HG03097 (cell line): ENCODE results near the gene IRF4.

ENCODE experiments used
- ATAC-seq: cut with Tn5 transposase; IDR thresholded peaks from one replicate; pipeline ENCODE4 v1.9.1; 2021; ENCODE audit not compliant: unreplicated experiment, low FRiP score

IRF4 gene

DNA sequence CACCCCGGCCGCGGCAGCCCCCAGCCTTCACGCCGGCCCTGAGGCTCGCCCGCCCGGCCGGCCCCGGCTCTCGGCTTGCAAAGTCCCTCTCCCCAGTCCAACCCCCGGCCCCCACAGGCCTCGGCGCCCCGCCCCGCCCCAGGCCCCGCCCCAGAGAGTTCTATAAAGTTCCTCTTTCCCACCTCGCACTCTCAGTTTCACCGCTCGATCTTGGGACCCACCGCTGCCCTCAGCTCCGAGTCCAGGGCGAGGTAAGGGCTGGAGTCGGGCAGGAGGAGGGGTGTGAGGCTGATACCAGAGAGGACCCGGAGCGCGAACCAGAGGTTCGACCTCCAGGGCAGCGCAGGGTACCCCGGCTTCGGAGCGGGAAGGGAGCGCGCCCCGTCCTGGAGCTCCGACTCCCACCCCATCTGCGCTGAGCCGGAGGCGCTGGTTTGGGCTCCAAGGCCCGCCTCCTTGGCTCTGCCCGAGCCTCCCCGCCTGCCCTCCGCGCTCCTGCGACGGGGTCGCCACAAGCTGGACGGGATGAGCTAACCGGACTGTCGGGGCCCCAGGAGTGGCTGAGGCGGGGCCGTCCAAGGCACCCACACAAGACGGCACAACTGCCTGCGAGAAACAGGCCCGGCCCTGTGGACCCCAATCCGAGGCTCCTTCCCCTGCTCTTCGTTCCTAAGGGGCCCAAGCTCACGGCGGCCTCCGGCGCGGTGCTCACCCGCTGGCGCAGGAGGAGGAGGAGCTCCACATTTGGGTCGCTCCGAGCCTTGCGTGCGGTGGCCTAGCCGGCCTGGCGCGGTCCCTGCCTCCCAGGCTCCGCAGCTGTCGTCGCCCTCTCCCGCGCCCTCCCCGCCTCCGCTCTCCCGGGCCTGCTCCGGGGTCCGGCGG, at the start of gene IRF4:
IRF4 (plus strand) TSS at position 194 of the 882 bp plus-strand sequence. CDS start 1,401 bp downstream, outside the sequence.
- ATAC-seq, result peak; percentile 35

DNA sequence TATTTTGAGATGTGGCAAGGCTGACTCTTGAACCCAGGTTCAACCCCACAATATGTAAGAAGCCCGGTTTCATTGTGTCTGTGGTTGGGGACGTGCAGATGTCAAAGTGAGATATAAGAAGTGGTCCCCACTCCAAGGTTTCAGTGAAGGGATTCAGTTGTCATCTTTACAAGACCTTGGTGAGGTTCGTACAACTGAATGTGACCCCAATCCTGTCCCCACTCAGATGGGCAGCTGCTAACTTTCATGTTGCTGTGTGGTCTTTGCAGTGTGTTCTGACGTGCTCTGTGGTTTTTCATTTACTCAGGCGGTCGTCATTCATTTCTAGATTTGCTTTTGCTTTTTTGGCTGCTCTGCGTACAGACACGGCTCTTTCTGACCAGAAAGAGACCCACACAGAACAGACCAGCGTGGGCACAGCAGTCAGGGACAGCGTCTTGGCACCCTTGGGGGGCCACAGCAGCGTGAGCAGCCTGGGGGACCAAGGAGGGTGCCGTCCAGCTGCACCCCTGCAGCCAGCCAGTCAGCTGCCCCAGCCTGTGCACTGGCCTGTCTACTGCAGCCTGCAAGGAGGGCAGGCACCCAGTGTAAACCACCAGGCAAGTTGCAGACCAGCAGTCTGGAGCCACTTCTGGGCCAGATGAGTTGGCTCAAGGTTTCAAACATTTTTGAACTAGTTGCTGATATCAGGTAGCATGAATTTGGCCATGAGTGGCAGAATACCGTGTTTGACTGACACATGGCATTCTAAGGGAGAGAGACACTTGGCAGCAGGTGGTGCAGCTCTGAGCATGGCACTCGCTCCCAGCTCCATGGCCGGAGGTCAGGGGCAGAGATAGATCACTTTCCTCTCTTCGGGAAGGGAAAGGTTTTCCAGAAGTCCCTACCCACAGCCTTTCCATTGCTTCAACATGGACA, 49.4 kb upstream of the IRF4 start:
- peak; percentile 44 for ATAC-seq

DNA sequence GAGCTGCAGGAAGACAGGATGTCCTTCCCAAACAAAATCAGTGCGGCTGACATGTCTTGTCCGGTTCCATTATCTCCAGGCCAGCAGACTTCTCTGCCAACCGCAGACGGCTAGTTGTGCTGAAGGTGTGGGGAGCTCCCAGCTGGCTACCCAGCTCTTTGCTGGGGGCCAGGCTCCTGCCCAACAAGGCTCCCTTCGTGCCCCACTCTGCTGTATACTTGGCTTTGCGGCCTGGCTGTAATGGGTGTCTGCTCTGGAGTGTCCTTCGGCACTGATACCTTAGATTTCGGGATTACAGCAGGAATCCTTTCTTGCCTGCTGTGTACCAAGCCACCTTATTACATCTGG, 48.7 kb upstream of the IRF4 start:
- no peak for ATAC-seq

DNA sequence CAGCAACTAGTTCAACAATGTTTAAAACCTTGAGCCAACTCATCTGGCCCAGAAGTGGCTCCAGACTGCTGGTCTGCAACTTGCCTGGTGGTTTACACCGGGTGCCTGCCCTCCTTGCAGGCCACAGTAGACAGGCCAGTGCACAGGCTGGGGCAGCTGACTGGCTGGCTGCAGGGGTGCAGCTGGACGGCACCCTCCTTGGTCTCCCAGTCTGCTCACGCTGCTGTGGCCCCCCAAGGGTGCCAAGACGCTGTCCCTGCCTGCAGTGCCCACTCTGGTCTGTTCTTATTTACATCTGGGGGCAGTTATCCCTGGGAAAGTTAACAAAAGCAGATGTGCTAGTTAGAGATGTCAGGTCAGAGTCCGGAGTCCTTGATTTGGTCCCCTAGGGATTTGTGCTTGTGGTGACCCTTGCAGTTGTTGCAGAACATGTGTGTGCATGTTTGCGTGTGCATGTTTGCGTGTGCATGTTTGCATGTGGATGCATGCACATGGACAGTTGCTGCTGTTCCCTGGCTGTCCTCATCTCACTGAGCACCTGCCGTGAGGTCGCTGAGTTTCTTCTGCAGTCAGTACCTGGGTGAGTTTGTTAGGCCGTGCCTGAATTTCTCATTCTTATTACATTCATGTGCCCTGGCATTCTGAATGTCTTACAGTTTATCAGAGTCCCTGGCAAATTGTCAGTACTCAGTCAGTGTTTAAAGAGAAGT, 48.2 kb upstream of the IRF4 start:
- no peak for ATAC-seq

DNA sequence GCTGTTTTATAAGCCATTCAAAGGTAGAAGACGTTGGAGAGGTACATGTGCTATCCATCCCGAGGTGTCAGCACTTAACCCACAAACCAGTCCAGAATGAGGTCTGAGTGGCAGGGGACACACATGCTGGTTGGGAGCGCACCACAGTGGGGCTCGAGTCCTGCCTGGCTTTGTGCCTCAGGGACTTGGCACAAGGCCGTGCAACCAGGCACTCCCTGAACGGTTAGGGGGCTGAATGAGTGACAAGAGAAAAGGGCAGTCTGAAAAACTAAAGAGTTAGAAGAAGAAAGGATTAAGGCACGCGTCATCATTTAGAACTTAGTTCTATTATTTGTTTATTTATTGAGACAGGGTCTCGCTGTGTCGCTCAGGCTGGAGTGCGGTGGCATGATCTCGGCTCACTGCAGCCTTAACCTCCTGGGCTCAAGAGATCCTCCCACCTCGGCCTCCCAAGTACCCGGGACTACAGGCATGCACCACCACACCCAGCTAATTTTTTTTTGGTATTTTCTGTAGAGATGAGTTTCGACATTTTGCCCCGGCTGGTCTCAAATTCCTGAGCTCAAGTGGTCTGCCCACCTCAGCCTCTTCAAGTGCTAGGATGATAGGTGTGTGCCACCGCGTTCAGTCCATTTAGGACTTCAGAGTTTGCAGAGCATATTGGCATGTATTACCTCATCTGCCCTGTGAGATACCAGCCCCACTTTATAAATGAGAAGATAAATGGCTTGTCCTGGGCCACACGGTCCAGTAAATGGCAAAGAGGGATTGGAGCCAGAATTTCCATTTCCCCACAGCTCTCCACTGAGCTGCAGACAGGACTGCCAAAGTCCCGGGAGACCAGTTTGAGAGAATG, 47.4 kb upstream of the IRF4 start:
- ATAC-seq, result no peak

DNA sequence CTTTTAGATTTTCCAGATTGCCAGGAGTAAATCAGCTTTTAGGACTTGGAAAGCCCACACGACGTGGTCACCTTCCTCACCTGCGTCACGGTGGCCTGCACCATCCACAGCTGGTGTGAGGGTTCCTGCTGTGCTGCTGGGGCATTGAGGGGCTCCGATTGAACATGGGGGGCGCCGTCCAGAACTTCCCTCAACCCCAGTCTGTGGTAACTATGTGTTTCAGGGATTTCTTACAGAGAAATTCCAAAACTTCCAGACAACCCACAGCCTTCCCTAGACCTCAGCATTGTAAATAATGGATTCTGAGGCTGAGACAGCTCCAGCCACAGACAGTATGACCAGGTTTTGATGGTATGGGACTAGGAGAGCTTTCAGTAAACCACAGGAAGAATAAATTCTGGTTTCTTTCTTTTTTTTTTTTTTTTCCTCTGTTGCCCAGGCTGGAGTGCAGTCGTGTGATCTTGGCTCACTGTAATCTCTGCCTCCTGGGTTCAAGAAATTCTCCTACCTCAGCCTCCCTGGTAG, 46.7 kb upstream of the IRF4 start:
- no peak for ATAC-seq

DNA sequence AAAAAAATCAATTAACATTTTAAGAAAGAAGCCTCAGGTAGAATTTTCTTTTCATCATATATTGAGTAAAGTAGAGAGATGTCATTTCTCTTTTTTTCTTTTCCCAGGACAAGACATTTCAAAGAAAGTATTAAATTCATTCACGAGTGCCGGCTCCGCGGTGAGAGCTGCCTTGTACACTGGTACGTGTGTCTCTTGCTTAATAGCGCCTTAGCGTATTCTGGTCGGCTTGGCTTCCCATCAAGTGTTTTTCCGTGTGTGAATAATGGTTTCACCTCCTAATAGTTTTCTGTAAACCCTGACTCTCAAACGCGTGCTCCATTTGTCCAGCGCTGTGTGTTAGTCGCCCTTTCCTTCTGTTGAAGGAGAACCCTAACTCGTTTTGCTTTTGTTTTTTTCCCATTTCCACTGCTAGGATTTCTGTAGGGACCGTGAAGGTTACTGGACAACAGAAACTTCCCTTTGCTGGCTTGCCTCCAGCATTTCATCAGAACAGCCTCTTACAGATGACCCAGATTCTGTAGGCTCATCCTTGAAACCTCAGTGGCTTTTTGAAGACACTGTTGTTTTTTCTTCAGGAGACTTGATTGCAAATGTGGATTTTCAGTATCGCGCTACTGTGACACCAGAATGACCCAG, 45.7 kb upstream of the IRF4 start:
- ATAC-seq, result no peak

DNA sequence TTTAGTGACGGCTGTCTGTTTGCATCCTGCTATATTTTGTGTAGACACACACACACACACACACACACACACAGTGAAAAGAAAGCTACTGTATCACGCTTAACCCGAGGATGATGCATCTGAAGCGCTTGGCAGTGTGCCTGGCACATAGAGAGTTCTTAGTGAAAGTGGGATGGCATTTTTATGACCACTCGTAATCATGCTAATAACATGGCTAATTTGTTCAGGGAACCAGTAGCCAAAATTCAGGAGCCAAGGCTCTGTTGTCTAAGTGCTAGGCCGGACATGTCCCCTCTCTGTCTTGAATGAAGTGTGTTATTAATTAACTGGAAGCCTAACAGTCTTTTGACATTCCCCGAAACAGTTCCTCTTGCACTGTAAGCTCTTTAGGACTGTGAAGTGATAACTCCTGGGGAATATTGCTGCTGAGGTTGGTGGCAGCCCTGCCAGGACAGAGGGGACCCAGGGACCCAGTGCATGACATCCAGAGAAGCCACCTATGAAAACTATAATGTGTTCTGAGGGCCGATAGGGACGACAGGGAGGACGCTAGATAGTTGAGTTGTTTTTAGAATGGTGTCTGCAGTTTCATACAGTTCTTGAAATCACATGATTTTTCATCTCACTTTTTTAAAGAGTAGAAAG, 45.0 kb upstream of the IRF4 start:
- ATAC-seq, result no peak

DNA sequence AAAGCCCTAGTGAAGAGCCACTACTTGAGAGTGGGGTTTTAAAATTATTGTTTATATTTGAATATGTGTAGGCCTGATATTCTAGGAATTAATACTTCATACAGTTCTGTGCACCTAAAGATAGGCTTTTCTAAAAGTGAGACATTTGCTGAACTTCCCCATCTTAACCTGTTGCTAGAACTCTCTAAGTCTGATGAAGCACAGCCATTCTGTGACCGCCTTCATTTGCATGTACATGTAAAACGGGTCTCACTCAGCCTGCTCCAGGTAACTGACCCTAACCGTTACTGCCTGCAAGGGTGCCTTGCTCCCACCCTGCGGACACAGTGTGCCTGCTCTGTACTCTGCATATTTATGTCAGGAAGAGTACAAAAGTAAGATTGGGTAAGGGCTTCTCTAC, 44.3 kb upstream of the IRF4 start:
- peak; percentile 62 for ATAC-seq

DNA sequence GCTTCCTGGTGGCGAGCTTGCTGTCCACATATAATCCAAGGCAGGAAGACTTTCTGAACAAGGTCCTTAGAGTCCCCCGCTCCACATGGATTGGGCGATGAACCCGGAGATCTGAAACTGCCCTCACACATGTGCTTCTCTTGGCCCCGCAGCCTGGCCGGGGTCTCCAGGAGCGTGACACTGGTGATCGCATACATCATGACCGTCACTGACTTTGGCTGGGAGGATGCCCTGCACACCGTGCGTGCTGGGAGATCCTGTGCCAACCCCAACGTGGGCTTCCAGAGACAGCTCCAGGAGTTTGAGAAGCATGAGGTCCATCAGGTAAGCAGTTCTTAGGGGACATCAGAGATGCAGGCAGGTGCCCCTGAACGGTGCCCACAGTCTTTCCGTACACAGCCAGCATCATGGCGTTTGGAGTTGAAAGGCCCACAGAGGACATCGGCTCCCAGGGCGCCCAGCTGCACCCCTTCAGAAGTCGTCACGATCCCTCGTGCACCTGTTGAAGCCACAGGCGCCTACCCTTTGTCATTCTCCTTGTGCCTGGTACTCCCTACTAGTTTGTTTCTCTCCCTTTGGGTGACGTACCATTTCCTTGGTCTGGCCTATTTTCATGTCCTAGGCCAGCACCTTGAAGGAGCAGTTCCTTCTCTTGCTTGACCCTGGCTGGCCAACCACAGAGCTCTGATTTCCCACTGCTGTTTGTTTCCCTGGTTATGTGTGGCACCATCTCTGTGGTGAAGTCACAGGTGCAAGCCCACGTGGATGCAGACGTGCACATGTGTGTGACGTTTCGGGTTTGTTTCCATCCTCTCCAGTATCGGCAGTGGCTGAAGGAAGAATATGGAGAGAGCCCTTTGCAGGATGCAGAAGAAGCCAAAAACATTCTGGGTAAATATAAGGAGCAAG, 43.3 kb upstream of the IRF4 start:
- ATAC-seq, result no peak

DNA sequence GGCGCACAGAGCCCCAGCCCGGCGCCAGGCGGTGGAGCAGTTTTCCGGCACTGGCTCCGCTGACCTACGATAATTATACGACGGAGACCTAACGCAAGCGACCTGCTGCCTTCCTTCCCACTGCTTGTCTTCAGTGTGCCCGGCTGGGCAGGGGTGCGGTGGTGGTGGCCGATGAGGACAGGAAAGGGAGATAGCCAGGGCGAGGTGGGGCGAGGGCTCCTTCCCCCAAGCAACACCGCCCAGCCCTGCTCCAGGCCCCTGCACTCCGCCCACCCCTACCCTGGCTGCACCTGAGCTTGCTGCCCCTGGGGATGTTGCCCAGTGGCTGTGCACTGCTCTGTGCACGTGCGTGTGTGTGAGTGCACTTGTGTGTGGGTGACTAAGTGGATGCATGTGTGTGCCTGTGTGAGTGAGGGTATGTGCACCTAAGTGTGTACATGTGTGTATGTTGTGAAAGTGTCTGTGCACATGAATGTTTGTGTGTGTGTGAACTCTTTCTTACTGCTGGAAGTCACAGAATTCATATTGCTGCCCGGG, 42.6 kb upstream of the IRF4 start:
- no peak for ATAC-seq

DNA sequence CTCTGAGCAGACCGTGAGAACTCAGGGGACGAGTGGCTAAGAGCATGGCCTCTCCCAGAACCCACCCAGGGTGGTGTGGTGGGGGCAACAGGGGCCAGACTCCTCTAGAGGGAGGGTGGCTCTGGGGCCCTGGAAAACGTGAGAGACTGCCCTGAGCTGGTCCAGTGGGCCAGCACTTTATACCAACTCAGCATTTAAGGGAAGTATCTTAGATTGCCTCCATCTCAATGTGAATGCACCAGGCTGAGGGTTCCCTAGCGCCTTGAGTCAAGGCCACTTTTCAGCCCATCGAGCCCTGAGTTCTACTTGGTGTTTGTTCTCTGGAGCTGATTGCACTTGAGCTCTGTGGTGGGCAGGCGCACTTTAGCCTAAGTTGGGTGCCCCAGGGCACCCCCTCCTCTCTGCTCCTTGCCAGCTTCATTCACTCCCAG, 42.0 kb upstream of the IRF4 start:
- ATAC-seq, result no peak

DNA sequence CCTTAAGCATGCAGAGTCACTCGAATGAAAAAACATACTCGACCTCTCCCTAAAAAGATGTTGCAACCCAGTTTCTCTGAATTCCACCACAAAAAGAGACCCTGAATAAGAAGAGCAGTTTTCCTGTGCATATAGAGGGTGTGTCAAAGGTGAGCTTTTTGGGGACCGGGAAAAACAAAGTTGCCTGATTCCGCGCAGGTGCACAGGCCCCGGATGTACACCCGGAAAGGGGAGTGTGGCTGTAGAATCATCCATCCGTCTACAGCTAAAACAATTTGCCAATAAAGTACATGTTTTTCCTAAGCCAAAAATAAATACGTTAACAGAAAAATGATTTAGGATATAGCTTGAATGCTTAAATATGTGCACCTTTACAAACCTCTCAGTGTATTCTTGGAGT, 41.2 kb upstream of the IRF4 start:
- ATAC-seq, result no peak

DNA sequence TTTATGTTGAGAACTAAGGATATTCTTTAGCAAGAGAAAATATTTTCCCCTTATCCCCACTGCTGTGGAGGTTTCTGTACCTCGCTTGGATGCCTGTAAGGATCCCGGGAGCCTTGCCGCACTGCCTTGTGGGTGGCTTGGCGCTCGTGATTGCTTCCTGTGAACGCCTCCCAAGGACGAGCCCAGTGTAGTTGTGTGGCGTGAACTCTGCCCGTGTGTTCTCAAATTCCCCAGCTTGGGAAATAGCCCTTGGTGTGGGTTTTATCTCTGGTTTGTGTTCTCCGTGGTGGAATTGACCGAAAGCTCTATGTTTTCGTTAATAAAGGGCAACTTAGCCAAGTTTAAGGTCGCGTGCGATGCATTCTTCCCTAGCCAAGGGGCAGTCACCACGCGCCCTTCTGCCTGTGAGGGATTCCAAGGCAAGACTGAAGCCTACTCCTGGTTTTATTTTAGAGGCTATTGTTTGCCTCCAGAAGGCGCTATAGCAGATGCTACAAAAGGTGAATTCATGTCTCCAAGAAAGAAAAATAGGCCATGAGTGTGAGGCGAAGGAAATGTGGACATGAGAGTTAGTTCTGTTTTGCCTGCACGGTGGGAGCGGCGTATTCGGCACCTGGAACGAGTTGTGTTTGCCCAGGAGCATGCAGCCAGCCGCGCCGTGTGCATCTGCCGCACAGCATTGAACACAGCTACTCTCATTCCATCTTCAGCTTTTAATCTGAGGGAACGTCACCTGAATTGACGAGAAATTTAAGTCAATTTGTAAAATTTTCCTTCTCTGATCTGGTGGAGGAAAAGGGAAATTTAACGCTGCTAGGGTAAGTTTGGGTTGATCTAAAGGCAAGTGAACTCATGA, 40.3 kb upstream of the IRF4 start:
- no peak for ATAC-seq

DNA sequence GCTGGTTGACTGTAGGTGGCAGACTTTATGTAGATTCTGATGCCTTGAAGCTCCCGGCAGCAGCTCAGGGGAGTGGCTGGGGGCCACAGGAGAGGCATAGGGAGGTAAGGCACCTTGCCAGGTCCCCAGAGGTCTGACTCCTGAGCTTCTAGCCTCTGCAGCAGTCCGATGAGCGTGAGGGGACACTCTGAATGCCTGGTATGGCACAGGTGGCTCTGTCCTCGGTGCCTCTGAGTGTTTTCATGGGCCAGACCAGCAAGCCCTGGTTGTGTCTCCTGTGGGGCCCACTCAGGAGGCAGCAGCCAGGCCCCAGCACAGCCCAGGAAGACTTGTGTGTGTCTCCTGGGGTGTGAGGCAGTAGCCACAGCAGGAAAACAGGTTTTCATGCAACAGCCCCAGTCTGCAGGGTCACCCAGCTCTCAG, 39.7 kb upstream of the IRF4 start:
- ATAC-seq, result no peak

DNA sequence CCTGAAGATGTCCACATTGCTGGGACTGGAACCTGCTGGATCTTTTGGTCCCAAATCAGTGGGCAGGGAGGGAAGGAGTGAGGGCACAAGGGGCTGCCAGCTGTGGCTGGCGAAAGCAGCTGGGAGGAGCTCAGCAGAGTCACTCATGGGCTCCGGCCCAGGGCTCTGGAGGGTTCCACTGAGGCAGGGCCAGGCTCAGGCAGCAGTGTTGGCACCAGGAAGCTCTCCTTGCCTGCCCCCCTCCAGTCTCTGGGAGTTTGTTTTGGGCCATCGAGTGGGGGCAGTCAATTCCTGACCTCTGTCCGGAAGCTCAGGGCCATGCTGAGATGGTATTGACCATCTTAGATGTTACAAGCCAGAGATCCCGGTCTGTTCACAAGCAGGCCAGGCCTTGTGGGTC, 39.1 kb upstream of the IRF4 start:
- ATAC-seq, result no peak
